ENCODE results near the gene NSMCE1. TPM values are rescaled to one million over a fixed set of nuclear protein-coding genes. Genes with fewer than 3 reads are reported as not detected.
"Not testable (repeated sequence)": the region's sequence is repeated elsewhere in the genome, so short reads cannot be mapped to it uniquely, and the experiment has no call there.

Gene NSMCE1
- total RNA-seq, 4 donors from 2014 or later: 6.2 to 90.8 (median 27.2) TPM

- in situ Hi-C loops (cut with MboI; ENCODE audit: low pct_ligation_motif_present in 1 of 4, low pct_unique_long_range_greater_than_20kb in 1 of 4, low sequenced_read_pairs in 3 of 4): no loop called here
- Histone ChIP-seq H3K36me3 (no peaks in the 10 kb centered on the region), H3K9me3 (no peaks in the 10 kb centered on the region), H3K27ac (no peak overlapping the region), H3K4me1 (no peaks in the 10 kb centered on the region), H3K27me3 (no peaks in the 10 kb centered on the region), H3K4me3 (no peak overlapping the region)
- WGBS, 2 donors (ENCODE audit: low coverage in 1 of 2): 74 to 100% methylated on average over 3 to 7 of the region's 7 CpGs
- intact Hi-C loops (cut with DNase I; ENCODE audit: low total_unique reads): no loop called here
- TF ChIP-seq POLR2A (IDR thresholded peaks at IDR 0.05) (no peak), CTCF (IDR thresholded peaks at IDR 0.05) (no peak), POLR2AphosphoS5 (IDR thresholded peaks at IDR 0.05) (no peak), EP300 (IDR thresholded peaks at IDR 0.05; ENCODE audit: low read depth) (no peak)
- no peak for DNase-seq
Observed at GRCh38 chr16:27281243-27281642, 12.7 kb upstream of the NSMCE1 start.

- in situ Hi-C loops (cut with MboI; ENCODE audit: low pct_ligation_motif_present in 1 of 4, low pct_unique_long_range_greater_than_20kb in 1 of 4, low sequenced_read_pairs in 3 of 4): no loop called here
- intact Hi-C loops (cut with DNase I; ENCODE audit: low total_unique reads): no loop called here
- Histone ChIP-seq H3K36me3 (no peaks in the 10 kb centered on the region), H3K4me3 (no peak overlapping the region), H3K9me3 (no peaks in the 10 kb centered on the region), H3K27me3 (no peaks in the 10 kb centered on the region), H3K27ac (no peak overlapping the region), H3K4me1 (peaks cover 0 to 15% (median 4%) of the 10 kb centered on the region in 4 donors)
- 52 to 88% methylated on average over 1 of the region's 1 CpG for WGBS, 2 donors (ENCODE audit: low coverage in 1 of 2)
- no peak for DNase-seq
- TF ChIP-seq CTCF (IDR thresholded peaks at IDR 0.05) (no peak), POLR2AphosphoS5 (IDR thresholded peaks at IDR 0.05) (no peak), POLR2A (IDR thresholded peaks at IDR 0.05) (no peak), EP300 (IDR thresholded peaks at IDR 0.05; ENCODE audit: low read depth) (no peak)
Observed at GRCh38 chr16:27275394-27275793, 6.8 kb upstream of the NSMCE1 start.

- WGBS, 2 donors (ENCODE audit: low coverage in 1 of 2): 84 to 90% methylated on average over 7 of the region's 7 CpGs
- H3K4me3 ChIP-seq; in situ Hi-C loops (cut with MboI; ENCODE audit: low pct_ligation_motif_present in 1 of 4, low pct_unique_long_range_greater_than_20kb in 1 of 4, low sequenced_read_pairs in 3 of 4); H3K36me3 ChIP-seq; H3K27ac ChIP-seq; H3K9me3 ChIP-seq; intact Hi-C loops (cut with DNase I; ENCODE audit: low total_unique reads); H3K27me3 ChIP-seq; DNase-seq: not testable (repeated sequence)
- H3K4me1 ChIP-seq: peaks cover 0 to 19% (median 4%) of the 10 kb centered on the region in 4 donors
Observed at GRCh38 chr16:27274424-27274874, 5.9 kb upstream of the NSMCE1 start.

- WGBS, 2 donors (ENCODE audit: low coverage in 1 of 2): 68 to 73% methylated on average over 5 to 8 of the region's 8 CpGs
- DNase-seq: peak; percentile 41
- intact Hi-C loops (cut with DNase I; ENCODE audit: low total_unique reads) (no loop called here), in situ Hi-C loops (cut with MboI; ENCODE audit: low pct_ligation_motif_present in 1 of 4, low pct_unique_long_range_greater_than_20kb in 1 of 4, low sequenced_read_pairs in 3 of 4) (no loop called here)
- H3K9me3 ChIP-seq: no peaks in the 10 kb centered on the region
- H3K4me3 ChIP-seq: no peak overlapping the region
- H3K36me3 ChIP-seq: no peaks in the 10 kb centered on the region
- peaks cover 5 to 25% (median 6%) of the 10 kb centered on the region in 4 donors for H3K4me1 ChIP-seq
- peak overlapping the region in 1 of 4 donors; percentile 7 for H3K27ac ChIP-seq
- TF ChIP-seq CTCF (IDR thresholded peaks at IDR 0.05): peak in 2 of 5 experiments; percentile 16 to 24
- no peak for TF ChIP-seq POLR2AphosphoS5 (IDR thresholded peaks at IDR 0.05)
- TF ChIP-seq POLR2A (IDR thresholded peaks at IDR 0.05): no peak
- TF ChIP-seq EP300 (IDR thresholded peaks at IDR 0.05; ENCODE audit: low read depth): no peak
- H3K27me3 ChIP-seq: no peaks in the 10 kb centered on the region
Observed at GRCh38 chr16:27273670-27274423, 5.3 kb upstream of the NSMCE1 start.

Measured in transverse colon (tissue), 4 donors.